Lower lobe of right lung (tissue), 2 donors: Measurements from ENCODE around the gene SCNN1G. TPM values are rescaled to one million over a fixed set of nuclear protein-coding genes. Genes with fewer than 3 reads are reported as not detected.

Experiments used
- ATAC-seq, 2 donors: fragments of 200-7000 bp; cut with Tn5 transposase; one replicate each; pipeline ENCODE4 v1.9.1; 2020 to 2022; ENCODE audit warnings: mild to moderate bottlenecking in 2 of 2, moderate library complexity in 2 of 2
- DNase-seq: peaks from one replicate; pipeline ENCODE4 v3.0.0-alpha.2; 2020
- H3K27ac ChIP-seq: fragments of 200-600 bp; one replicate; pipeline ENCODE4 v1.8.0; 2022
- H3K27me3 ChIP-seq: fragments of 200-600 bp; one replicate; pipeline ENCODE4 v1.8.0; 2022; ENCODE audit warnings: low read depth
- H3K36me3 ChIP-seq: fragments of 200-600 bp; one replicate; pipeline ENCODE4 v1.8.0; 2022; ENCODE audit warnings: mild to moderate bottlenecking
- H3K4me1 ChIP-seq: fragments of 200-600 bp; one replicate; pipeline ENCODE4 v1.8.0; 2022
- H3K4me3 ChIP-seq: fragments of 200-600 bp; one replicate; pipeline ENCODE4 v1.8.0; 2022; ENCODE audit warnings: mild to moderate bottlenecking
- H3K9me3 ChIP-seq: fragments of 200-600 bp; one replicate; pipeline ENCODE4 v1.8.0; 2022
- CTCF ChIP-seq: fragments of 200-600 bp; IDR thresholded peaks from one replicate; pipeline ENCODE4 v1.8.0; 2022; ENCODE audit warnings: antibody characterized with exemption, mild to moderate bottlenecking
- intact Hi-C: fragments of 100-400 bp; cut with DNase I; formaldehyde crosslinking; loops from one replicate; pipeline ENCODE4 v1.11.0; 2022
- total RNA-seq: library from RNA; stranded (reverse); fragmentation: NEBNext Ultra II Directional; extraction: Animal tissue kit (Norgen Biotek cat#: 25700); gene quantifications from one replicate; pipeline ENCODE4 v1.2.1, GENCODE V29; 2021
- donor health status: DM: no; HTN: yes; CAD: no; lungs with severe emphysema.

SCNN1G gene
- total RNA-seq, 1 donor from 2014 or later = 7.6 TPM

DNA sequence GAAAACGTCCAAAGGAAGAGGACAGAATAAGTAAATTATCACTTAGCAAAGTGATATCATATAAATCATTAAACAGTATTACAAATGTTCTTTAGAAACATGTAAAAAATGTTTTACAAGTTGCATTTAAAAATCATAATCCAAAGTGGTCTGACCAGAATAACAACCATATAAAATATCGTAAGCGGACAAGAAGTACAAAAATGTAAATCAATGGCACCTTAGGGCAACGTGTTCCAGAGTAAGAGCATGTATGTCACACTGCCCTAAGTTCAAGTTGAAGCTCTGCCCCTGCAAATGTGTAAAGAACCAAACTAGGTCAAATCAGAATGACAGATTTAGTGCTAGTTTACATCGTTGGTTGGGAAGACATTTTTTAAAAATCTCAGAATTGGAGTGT, 44.7 kb upstream of the SCNN1G start:
- Histone ChIP-seq H3K36me3 (no peaks in the 10 kb centered on the region), H3K4me3 (no peak overlapping the region), H3K4me1 (peaks cover 10% of the 10 kb centered on the region), H3K27me3 (no peaks in the 10 kb centered on the region), H3K27ac (no peak overlapping the region), H3K9me3 (peaks cover 6% of the 10 kb centered on the region)
- no peak for TF ChIP-seq CTCF
- DNase-seq = no peak
- intact Hi-C loops = no loop called here
- ATAC-seq = no peak

- Histone ChIP-seq H3K4me1 (peaks cover 5% of the 10 kb centered on the region), H3K27ac (no peak overlapping the region), H3K27me3 (no peaks in the 10 kb centered on the region), H3K36me3 (no peaks in the 10 kb centered on the region), H3K9me3 (peaks cover 6% of the 10 kb centered on the region), H3K4me3 (no peak overlapping the region)
- no peak for TF ChIP-seq CTCF
- no peak for ATAC-seq
- intact Hi-C loops = no loop called here
- DNase-seq = no peak
Observed at GRCh38 chr16:23140107-23140506, 42.4 kb upstream of the SCNN1G start.

- Histone ChIP-seq H3K4me1 (peaks cover 14% of the 10 kb centered on the region), H3K4me3 (no peak overlapping the region), H3K36me3 (no peaks in the 10 kb centered on the region), H3K27me3 (no peaks in the 10 kb centered on the region), H3K9me3 (peaks cover 6% of the 10 kb centered on the region), H3K27ac (no peak overlapping the region)
- ATAC-seq (no peak), DNase-seq (no peak)
- intact Hi-C loops = no loop called here
- no peak for TF ChIP-seq CTCF
Observed at GRCh38 chr16:23141033-23141432, 41.5 kb upstream of the SCNN1G start.

DNA sequence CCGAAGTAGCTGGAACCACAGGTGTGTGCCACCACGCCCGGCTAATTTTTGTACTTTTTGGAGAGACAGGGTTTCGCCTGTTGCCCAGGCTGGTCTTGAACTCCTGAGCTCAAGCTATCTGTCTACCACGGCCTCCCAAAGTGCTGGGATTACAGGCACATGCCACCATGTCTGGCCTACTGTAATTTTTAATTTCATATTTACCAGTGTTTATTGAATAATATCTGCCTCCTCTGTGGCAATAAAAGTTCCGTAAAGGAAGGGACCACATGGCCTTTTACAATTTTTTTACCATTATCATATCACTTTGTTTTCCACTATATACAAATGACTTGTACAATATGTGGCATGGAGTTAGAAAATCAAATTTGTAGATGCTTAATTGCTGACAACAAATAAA, 41.0 kb upstream of the SCNN1G start:
- Histone ChIP-seq H3K4me1 (peaks cover 19% of the 10 kb centered on the region), H3K4me3 (no peak overlapping the region), H3K36me3 (no peaks in the 10 kb centered on the region), H3K9me3 (peaks cover 6% of the 10 kb centered on the region), H3K27me3 (no peaks in the 10 kb centered on the region), H3K27ac (no peak overlapping the region)
- ATAC-seq (no peak), DNase-seq (no peak)
- intact Hi-C loops = no loop called here
- TF ChIP-seq CTCF = no peak

- Histone ChIP-seq H3K36me3 (no peaks in the 10 kb centered on the region), H3K27ac (no peak overlapping the region), H3K27me3 (no peaks in the 10 kb centered on the region), H3K4me1 (peaks cover 25% of the 10 kb centered on the region), H3K9me3 (peaks cover 1% of the 10 kb centered on the region), H3K4me3 (no peak overlapping the region)
- intact Hi-C loops = no loop called here
- DNase-seq (no peak), ATAC-seq (no peak)
- no peak for TF ChIP-seq CTCF
Observed at GRCh38 chr16:23141959-23142740, 40.4 kb upstream of the SCNN1G start.
